Fibroblast of pulmonary artery (primary cell): ENCODE data around the gene TH.

Experiments
- DNase-seq: peaks from one replicate; pipeline ENCODE4 v3.0.0-alpha.2; 2010; ENCODE audit warnings: low read depth
- H3K4me3 ChIP-seq: replicated peaks from 2 replicates; pipeline ENCODE4 v1.5.1; 2011; ENCODE audit warnings: low read depth, mild to moderate bottlenecking, control low read depth, low read length, moderate library complexity
- CTCF ChIP-seq: IDR thresholded peaks from 2 replicates; pipeline ENCODE4 v1.5.1; 2011; ENCODE audit warnings: mild to moderate bottlenecking, control low read depth, low read length, inconsistent platforms; ENCODE audit errors: missing control alignments

Gene TH

DNA sequence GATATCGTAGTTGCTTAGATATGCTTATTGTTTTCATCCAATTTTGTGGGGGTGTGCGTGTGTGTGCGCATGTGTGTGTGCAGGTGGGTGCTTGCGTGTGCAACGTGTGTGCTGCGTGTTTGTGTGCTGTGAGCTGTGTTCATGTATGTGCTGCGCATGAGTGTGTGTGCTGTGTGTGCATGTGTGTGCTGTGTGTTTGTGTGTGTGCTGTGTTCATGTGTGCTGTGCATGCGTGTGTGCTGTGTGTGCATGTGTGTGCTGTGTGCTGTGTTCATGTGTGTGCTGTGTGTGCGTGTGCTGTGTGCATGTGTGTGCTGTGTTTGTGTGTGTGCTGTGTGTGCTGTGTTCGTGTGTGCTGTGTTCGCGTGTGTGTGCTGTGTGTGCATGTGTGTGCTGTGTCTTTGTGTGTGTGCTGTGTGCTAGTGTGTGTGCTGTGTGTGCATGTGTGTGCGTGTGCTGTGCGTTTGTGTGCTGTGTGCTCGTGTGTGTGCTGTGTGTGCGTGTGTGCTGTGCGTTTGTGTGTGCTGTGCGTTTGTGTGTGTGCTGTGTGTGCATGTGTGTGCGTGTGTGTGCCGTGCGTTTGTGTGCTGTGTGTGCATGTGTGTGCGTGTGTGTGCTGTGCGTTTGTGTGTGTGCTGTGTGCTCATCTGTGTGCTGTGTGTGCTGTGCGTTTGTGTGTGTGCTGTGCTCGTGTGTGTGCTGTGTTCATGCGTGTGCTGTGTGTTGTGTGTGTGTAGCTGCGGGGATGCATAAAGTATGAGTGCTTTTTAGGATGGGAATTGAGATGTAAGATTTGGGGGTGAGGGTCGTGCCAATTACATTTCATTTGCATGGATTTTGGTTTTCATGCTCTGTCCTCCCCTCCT lies 40.0 kb downstream of the TH start:
- H3K4me3 ChIP-seq: no peak overlapping the region
- no peak for TF ChIP-seq CTCF
- DNase-seq: no peak

DNA sequence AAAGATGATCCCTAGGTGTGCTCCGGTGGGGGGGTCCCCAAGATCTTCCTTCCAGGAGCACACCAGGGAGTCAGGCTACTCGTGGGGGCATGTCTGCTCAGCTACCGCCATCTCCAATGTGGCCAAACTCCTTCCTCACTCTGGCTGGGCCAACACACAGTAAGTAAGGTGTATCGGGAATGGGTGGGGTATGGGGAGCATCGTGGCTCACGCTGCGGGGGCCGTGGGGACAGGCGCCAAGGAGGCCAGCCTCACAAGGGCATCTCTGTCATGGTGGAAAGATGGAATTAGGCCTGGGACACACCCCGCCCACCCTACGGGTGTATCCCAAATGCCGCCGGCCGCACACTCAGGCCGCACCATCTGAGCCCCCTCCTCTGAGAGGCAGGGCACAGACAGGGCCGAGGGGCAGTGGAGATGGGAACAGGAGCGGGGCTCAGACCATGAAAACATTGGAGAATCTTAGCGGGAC lies 40.7 kb downstream of the TH start:
- no peak for TF ChIP-seq CTCF

GRCh38 chr11:2129699-2130366 lies 41.8 kb downstream of the TH start:
- no peak for TF ChIP-seq CTCF
- DNase-seq: no peak
- no peak overlapping the region for H3K4me3 ChIP-seq

More for the DNA sequence above, 40.7 kb downstream of the TH start:
- DNase-seq: no peak
- no peak overlapping the region for H3K4me3 ChIP-seq

GRCh38 chr11:2129308-2129698 lies 42.3 kb downstream of the TH start:
- no peak for TF ChIP-seq CTCF
- no peak overlapping the region for H3K4me3 ChIP-seq
- DNase-seq: no peak

- no peak for DNase-seq
- no peak for TF ChIP-seq CTCF
- no peak overlapping the region for H3K4me3 ChIP-seq
These were observed 42.9 kb downstream of the TH start for GRCh38 chr11:2128511-2129307.

DNA sequence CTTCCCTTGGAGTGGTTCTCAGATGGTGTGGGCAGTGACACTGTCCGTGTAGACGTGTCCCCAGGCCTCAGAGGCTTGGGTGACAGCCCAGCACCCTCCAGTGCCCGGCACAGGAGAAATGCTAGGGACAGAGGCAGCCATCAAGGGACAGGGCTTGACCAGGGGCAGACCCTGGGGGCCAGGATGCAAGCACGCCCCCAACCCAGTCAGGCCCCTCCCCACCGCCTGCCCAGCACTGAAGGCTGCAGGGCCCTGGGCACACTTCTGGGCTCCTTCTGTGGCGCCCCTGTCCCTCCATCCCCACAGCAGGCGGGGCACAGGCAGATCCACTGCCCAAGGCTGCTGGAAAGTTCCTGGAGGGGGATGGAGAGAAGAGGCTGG lies 43.5 kb downstream of the TH start:
- no peak overlapping the region for H3K4me3 ChIP-seq
- TF ChIP-seq CTCF: no peak
- no peak for DNase-seq
